Measurements from ENCODE around the gene SNTG2. TPM values are rescaled to one million over a fixed set of nuclear protein-coding genes. Genes with fewer than 3 reads are reported as not detected.

SNTG2 gene
- total and polyA plus RNA-seq, 2 donors (not counting 3 experiments of a cell fraction or from before 2014, with no cell fraction given) = not detected

GRCh38 chr2:975095-975494 is 24.4 kb downstream of the SNTG2 start:
- CTCF ChIA-PET = no interaction called here
- no peak for TF ChIP-seq EZH2 (IDR thresholded peaks at IDR 0.05; ENCODE audit: borderline replicate concordance, low read depth, low read length, severe bottlenecking)
- TF ChIP-seq MAX (IDR thresholded peaks at IDR 0.05; ENCODE audit: insufficient read depth, insufficient read length) = no peak
- no TSS peak for BruUV-seq (replicated peaks)
- H3K9me1 ChIP-seq (replicated peaks; ENCODE audit: control insufficient read depth, extremely low read depth, insufficient read depth, low read length) = no peaks in the 10 kb centered on the region
- DNase-seq (ENCODE audit: low read depth, low spot score) (no peak), FAIRE-seq (no peak)
- H3K36me3 ChIP-seq (ENCODE audit: control insufficient read depth in 2 of 2, extremely low read depth in 1 of 2, insufficient read depth in 2 of 2, low read length in 2 of 2) = no peaks in the 10 kb centered on the region
- no peak overlapping the region for H3K9ac ChIP-seq (replicated peaks; ENCODE audit: extremely low read depth, insufficient read depth, low read length)
- no peak overlapping the region for H3K4me3 ChIP-seq (replicated peaks in 1 of 3; ENCODE audit: insufficient read depth in 1 of 3, low read depth in 1 of 3, low read length in 3 of 3)
- H2AFZ ChIP-seq (ENCODE audit: low read depth, low read length) = no peak overlapping the region
- POLR2A ChIA-PET = no interaction called here
- intact Hi-C loops (cut with micrococcal nuclease) = no loop called here
- no peak overlapping the region for H3K27ac ChIP-seq (ENCODE audit: insufficient read depth, low read depth, low read length)
- dilution Hi-C loops (cut with MboI; ENCODE audit: extremely low pct_ligation_motif_present, low sequenced_read_pairs) = no loop called here
- H3K79me2 ChIP-seq (ENCODE audit: control insufficient read depth, insufficient read depth, low read length) = no peaks in the 10 kb centered on the region
- no peaks in the 10 kb centered on the region for H3K4me1 ChIP-seq (ENCODE audit: control insufficient read depth, extremely low read depth, insufficient read depth, low read length)
- no peak overlapping the region for H3K4me2 ChIP-seq (ENCODE audit: insufficient read depth, low read length)
- H3K9me3 ChIP-seq (replicated peaks; ENCODE audit: control insufficient read depth, insufficient read depth, low read length) = peaks cover 5% of the 10 kb centered on the region
- no peaks in the 10 kb centered on the region for H3K27me3 ChIP-seq (ENCODE audit: control insufficient read depth in 2 of 2, insufficient read depth in 2 of 2, low read length in 2 of 2)
- no peaks in the 10 kb centered on the region for H4K20me1 ChIP-seq (replicated peaks; ENCODE audit: control insufficient read depth, extremely low read depth, insufficient read depth, low read length)

- Histone ChIP-seq H3K4me3 (replicated peaks in 1 of 3; ENCODE audit: insufficient read depth in 1 of 3, low read depth in 1 of 3, low read length in 3 of 3) (no peak overlapping the region), H3K9ac (replicated peaks; ENCODE audit: extremely low read depth, insufficient read depth, low read length) (no peak overlapping the region), H3K27me3 (ENCODE audit: control insufficient read depth in 2 of 2, insufficient read depth in 2 of 2, low read length in 2 of 2) (no peaks in the 10 kb centered on the region), H3K79me2 (ENCODE audit: control insufficient read depth, insufficient read depth, low read length) (no peaks in the 10 kb centered on the region), H3K27ac (ENCODE audit: insufficient read depth, low read depth, low read length) (no peak overlapping the region), H3K9me1 (replicated peaks; ENCODE audit: control insufficient read depth, extremely low read depth, insufficient read depth, low read length) (no peaks in the 10 kb centered on the region), H4K20me1 (replicated peaks; ENCODE audit: control insufficient read depth, extremely low read depth, insufficient read depth, low read length) (no peaks in the 10 kb centered on the region), H2AFZ (ENCODE audit: low read depth, low read length) (no peak overlapping the region), H3K4me2 (ENCODE audit: insufficient read depth, low read length) (no peak overlapping the region), H3K36me3 (ENCODE audit: control insufficient read depth in 2 of 2, extremely low read depth in 1 of 2, insufficient read depth in 2 of 2, low read length in 2 of 2) (no peaks in the 10 kb centered on the region), H3K4me1 (ENCODE audit: control insufficient read depth, extremely low read depth, insufficient read depth, low read length) (no peaks in the 10 kb centered on the region), H3K9me3 (replicated peaks; ENCODE audit: control insufficient read depth, insufficient read depth, low read length) (peaks cover 7% of the 10 kb centered on the region)
- FAIRE-seq (no peak), DNase-seq (ENCODE audit: low read depth, low spot score) (no peak)
- ChIA-PET POLR2A (no interaction called here), CTCF (no interaction called here)
- dilution Hi-C loops (cut with MboI; ENCODE audit: extremely low pct_ligation_motif_present, low sequenced_read_pairs) = no loop called here
- no TSS peak for BruUV-seq (replicated peaks)
- no peak for TF ChIP-seq GATA2 (IDR thresholded peaks at IDR 0.05; ENCODE audit: insufficient read depth, insufficient read length, low read depth, low read length)
- TF ChIP-seq CTCF (IDR thresholded peaks at IDR 0.05; ENCODE audit: extremely low read depth in 1 of 2, insufficient read depth in 1 of 2, low read depth in 1 of 2, low read length in 2 of 2) = no peak
- no peak for TF ChIP-seq POLR2AphosphoS5 (IDR thresholded peaks at IDR 0.05; ENCODE audit: insufficient read depth, low read depth, low read length)
- TF ChIP-seq JUN (IDR thresholded peaks at IDR 0.05; ENCODE audit: borderline replicate concordance, insufficient read depth, insufficient read length, low read depth) = no peak
- no peak for TF ChIP-seq EZH2 (IDR thresholded peaks at IDR 0.05; ENCODE audit: borderline replicate concordance, low read depth, low read length, severe bottlenecking)
- TF ChIP-seq POLR2A (IDR thresholded peaks at IDR 0.05; ENCODE audit: low read depth, low read length) = no peak
- TF ChIP-seq MAX (IDR thresholded peaks at IDR 0.05; ENCODE audit: insufficient read depth, insufficient read length) = no peak
- TF ChIP-seq FOS (IDR thresholded peaks at IDR 0.05; ENCODE audit: borderline replicate concordance, insufficient read depth, low read length) = no peak
- no peak for TF ChIP-seq MYC (IDR thresholded peaks at IDR 0.05; ENCODE audit: low read depth, low read length)
- intact Hi-C loops (cut with micrococcal nuclease) = no loop called here
Observed at GRCh38 chr2:979069-979928, 28.6 kb downstream of the SNTG2 start.
